ENCODE measurements around the gene MRPL44. TPM values are rescaled to one million over a fixed set of nuclear protein-coding genes. Genes with fewer than 3 reads are reported as not detected.
"Not testable (repeated sequence)": the region's sequence is repeated elsewhere in the genome, so short reads cannot be mapped to it uniquely, and the experiment has no call there.

MRPL44 gene
- total and polyA plus RNA-seq, 11 donors = 20.7 to 54.2 (median 38.2) TPM

DNA sequence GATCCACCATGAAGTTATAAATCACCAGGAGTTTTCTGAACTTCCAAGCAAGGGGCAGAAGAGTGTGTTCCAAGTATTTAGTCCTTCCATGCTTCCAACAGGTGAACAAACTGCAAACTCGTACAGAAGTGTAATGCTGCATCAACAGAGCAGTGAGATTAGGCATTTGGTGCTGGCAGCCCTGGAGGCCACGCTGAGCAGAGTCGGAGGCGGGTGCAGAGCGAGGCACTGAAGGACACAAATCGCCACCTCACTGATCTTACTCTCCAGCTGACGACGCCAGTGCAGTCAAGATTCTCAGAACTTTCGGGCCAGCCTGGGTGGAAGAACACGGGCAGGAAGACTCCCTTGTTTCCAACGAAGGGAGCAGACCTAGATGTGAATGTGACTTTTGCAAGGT, 42.6 kb downstream of the MRPL44 start:
- Histone ChIP-seq H3K9me3 (no peaks in the 10 kb centered on the region), H3K4me1 (peaks cover 0 to 11% (median 0%) of the 10 kb centered on the region in 12 donors), H3K36me3 (peaks cover 0 to 47% (median 3%) of the 10 kb centered on the region in 9 donors), H3K27me3 (no peaks in the 10 kb centered on the region), H3K4me3 (no peak overlapping the region), H3K27ac (no peak overlapping the region)
- ATAC-seq (no peak), DNase-seq (no peak)
- intact Hi-C loops (cut with DNase I) = loop anchor here in 5 of 10 donors (5.0 to 10.0 kb wide), 5 partner anchors 32 to 785 kb away; partner anchors contain the start of gene SERPINE2 (in 2 of the 5)
- no peak for TF ChIP-seq POLR2A (IDR thresholded peaks at IDR 0.05)
- 86 to 92% (median 87%) methylated on average over 11 of the region's 11 CpGs for WGBS, 4 donors

DNA sequence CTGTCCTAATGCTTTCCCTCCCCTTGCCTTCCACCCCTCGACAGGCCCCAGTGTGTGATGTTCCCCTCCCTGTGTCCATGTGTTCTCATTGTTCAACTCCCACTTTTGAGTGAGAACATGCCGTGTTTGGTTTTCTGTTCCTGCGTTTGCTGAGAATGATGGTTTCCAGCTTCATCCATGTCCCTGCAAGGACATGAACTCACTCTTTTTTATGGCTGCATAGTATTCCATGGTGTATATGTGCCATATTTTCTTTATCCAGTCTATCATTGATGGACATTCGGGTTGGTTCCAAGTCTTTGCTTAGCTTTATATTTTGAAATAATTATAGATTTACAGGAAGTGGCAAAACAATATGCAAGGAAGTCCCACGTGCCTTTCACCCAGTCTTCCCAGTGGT, 43.4 kb downstream of the MRPL44 start:
- peaks cover 0 to 11% (median 0%) of the 10 kb centered on the region in 12 donors for H3K4me1 ChIP-seq
- H3K27me3 ChIP-seq; H3K9me3 ChIP-seq; DNase-seq; intact Hi-C loops (cut with DNase I); H3K4me3 ChIP-seq; H3K27ac ChIP-seq; ATAC-seq: not testable (repeated sequence)
- peaks cover 0 to 46% (median 3%) of the 10 kb centered on the region in 9 donors for H3K36me3 ChIP-seq
- 90 to 95% (median 92%) methylated on average over 5 of the region's 5 CpGs for WGBS, 4 donors

DNA sequence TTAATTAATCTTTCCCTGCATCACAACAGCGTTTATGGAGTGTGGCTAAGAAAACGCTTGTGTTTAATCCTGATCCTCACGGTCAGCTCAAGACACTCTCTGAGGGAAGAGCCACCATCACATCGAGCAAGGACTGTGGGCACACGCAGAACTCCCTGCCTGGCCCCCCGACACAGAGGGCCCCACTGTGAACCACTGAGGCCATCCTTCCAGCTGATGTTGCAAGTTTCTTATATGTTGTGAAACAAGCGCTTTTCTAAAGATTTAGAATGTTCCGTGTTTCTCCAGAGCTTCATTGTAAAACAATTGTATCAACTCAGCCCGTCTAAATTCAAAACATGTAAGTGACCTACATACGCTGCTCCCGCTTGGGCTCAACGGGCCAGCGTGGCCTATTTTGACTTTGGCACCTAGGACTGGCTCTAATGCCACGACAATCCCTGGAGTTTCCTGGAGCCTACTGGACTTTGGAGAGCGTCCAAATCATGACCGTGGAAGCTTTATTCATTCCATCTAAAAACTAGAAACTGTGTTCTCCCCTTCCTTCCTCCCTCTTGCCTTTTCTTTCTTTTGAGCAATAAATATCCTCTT, 46.9 kb downstream of the MRPL44 start:
- Histone ChIP-seq H3K9me3 (no peaks in the 10 kb centered on the region), H3K27ac (no peak overlapping the region), H3K27me3 (no peaks in the 10 kb centered on the region), H3K36me3 (peaks cover 0 to 25% (median 0%) of the 10 kb centered on the region in 9 donors), H3K4me3 (no peak overlapping the region), H3K4me1 (peaks cover 0 to 18% (median 0%) of the 10 kb centered on the region in 12 donors)
- TF ChIP-seq, protein P1, sequence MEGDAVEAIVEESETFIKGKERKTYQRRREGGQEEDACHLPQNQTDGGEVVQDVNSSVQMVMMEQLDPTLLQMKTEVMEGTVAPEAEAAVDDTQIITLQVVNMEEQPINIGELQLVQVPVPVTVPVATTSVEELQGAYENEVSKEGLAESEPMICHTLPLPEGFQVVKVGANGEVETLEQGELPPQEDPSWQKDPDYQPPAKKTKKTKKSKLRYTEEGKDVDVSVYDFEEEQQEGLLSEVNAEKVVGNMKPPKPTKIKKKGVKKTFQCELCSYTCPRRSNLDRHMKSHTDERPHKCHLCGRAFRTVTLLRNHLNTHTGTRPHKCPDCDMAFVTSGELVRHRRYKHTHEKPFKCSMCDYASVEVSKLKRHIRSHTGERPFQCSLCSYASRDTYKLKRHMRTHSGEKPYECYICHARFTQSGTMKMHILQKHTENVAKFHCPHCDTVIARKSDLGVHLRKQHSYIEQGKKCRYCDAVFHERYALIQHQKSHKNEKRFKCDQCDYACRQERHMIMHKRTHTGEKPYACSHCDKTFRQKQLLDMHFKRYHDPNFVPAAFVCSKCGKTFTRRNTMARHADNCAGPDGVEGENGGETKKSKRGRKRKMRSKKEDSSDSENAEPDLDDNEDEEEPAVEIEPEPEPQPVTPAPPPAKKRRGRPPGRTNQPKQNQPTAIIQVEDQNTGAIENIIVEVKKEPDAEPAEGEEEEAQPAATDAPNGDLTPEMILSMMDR (IDR thresholded peaks at IDR 0.05) = no peak
- TF ChIP-seq POLR2A (IDR thresholded peaks at IDR 0.05) = no peak
- WGBS, 4 donors = 60 to 73% (median 64%) methylated on average over 16 of the region's 16 CpGs
- ATAC-seq (peak in 1 of 4 donors; percentile 58), DNase-seq (peak in 1 of 5 donors; percentile 33)
- intact Hi-C loops (cut with DNase I) = no loop called here

DNA sequence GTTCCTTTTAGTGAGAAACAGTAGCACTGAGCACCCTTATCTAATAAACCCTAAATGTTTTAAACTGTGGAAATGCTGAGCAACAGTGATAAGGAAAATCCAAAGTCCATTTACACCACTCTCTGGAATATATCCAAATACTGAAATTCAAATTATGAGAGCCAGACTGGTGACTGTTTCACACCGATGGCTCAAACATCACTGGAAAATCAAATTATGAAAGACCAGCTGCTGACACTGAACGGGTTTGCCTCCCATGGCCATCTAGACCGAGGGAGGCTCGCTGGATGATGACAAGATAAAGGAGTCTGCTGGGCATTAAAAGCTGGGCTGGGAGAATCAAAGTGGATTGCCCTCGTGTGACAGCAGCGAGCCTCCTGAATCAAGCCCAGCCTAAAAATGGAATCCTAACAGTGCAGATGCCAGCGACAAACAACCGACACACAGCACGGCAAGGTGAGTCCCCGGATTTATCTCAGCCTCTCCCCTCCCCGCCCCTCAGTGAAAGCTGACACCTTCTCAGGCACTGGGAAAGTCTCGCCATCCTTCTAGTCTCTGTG, 51.5 kb downstream of the MRPL44 start:
- peak in 2 of 4 donors; percentile 38 to 62 for ATAC-seq
- Histone ChIP-seq H3K27me3 (no peaks in the 10 kb centered on the region), H3K9me3 (no peaks in the 10 kb centered on the region), H3K27ac (no peak overlapping the region), H3K36me3 (no peaks in the 10 kb centered on the region), H3K4me1 (peaks cover 0 to 24% (median 2%) of the 10 kb centered on the region in 12 donors), H3K4me3 (no peak overlapping the region)
- intact Hi-C loops (cut with DNase I) = no loop called here
- DNase-seq = no peak
- TF ChIP-seq POLR2A (IDR thresholded peaks at IDR 0.05) = no peak
- TF ChIP-seq, protein P1 (IDR thresholded peaks at IDR 0.05) = no peak
- 43 to 66% (median 52%) methylated on average over 12 of the region's 12 CpGs for WGBS, 4 donors

DNA sequence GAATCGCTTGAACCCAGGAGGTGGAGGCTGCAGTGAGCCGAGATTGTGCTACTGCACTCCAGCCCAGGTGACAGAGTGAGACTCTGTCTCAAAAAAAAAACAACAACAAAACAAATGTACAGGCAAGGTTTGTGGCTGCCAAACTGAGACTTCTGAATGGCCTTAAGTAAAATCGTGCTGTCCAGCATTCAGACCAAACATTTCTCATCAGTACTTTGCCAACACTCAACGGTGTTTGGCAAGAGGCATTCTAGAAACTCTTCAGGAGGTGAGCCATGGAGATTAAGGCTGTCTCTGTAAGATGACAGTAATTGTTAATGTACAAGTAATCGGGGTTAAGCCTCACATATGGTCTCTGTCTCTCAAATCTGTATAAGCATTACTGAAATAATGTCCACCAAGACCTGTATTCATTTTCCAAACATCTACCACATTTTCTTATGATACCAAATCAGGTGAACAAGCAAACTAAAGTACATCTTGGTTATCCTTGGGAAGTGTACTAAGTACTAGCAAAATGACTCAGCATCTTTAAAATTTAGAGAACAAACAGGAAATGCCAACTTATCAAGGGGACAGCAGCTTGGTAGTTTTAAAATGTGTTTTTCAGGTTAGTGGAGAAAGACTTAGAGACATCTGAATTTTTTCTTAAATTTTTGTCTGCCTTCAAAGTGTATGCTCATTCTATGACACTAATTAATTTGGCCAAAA, 52.5 kb downstream of the MRPL44 start:
- no peak overlapping the region for H3K4me3 ChIP-seq
- peaks cover 0 to 16% (median 0%) of the 10 kb centered on the region in 12 donors for H3K4me1 ChIP-seq
- DNase-seq (no peak), ATAC-seq (no peak)
- H3K27ac ChIP-seq = no peak overlapping the region
- no peaks in the 10 kb centered on the region for H3K27me3 ChIP-seq
- no peaks in the 10 kb centered on the region for H3K9me3 ChIP-seq
- TF ChIP-seq, protein P1 (IDR thresholded peaks at IDR 0.05) = no peak
- TF ChIP-seq POLR2A (IDR thresholded peaks at IDR 0.05) = no peak
- no peaks in the 10 kb centered on the region for H3K36me3 ChIP-seq
- intact Hi-C loops (cut with DNase I) = no loop called here
- WGBS, 4 donors = 74 to 79% (median 77%) methylated on average over 5 of the region's 5 CpGs

All from heart left ventricle (tissue), 16 donors.